ENCODE results near the gene DIDO1. TPM values are rescaled to one million over a fixed set of nuclear protein-coding genes. Genes with fewer than 3 reads are reported as not detected.

The DIDO1 gene
- total and polyA plus RNA-seq, 2 of the 4 experiments (the other 2 are of a cell fraction) = 21.8 to 28.1 TPM

- no peak overlapping the region for H3K4me2 ChIP-seq (ENCODE audit: low read depth, low read length)
- no peak overlapping the region for H4K5ac ChIP-seq (ENCODE audit: low read depth, low read length)
- H3K27me3 ChIP-seq (ENCODE audit: control insufficient read depth, insufficient read depth, low read length) = no peaks in the 10 kb centered on the region
- H3K4me1 ChIP-seq (ENCODE audit: control insufficient read depth, insufficient read depth, low read length) = peaks cover 11% of the 10 kb centered on the region
- no peak overlapping the region for H2BK15ac ChIP-seq (ENCODE audit: low read depth, low read length)
- H3K36me3 ChIP-seq (ENCODE audit: control insufficient read depth, insufficient read depth, low read length) = peaks cover 47% of the 10 kb centered on the region
- H2BK120ac ChIP-seq (ENCODE audit: low read depth, low read length) = no peak overlapping the region
- H3K4ac ChIP-seq (ENCODE audit: low read depth, low read length) = no peak overlapping the region; the same call in 1 of the 2 replicates
- no peak overlapping the region for H3K23ac ChIP-seq (ENCODE audit: low read depth, low read length)
- BruUV-seq (replicated peaks) = no TSS peak
- no peak for TF ChIP-seq FOS (IDR thresholded peaks at IDR 0.05; ENCODE audit: low read depth, low read length)
- no peak for TF ChIP-seq CTCF (conservative IDR thresholded peaks at IDR 0.05; ENCODE audit: low read depth, low read length)
- no peak for TF ChIP-seq MAFK (IDR thresholded peaks at IDR 0.05; ENCODE audit: low read depth, low read length)
- no peak for TF ChIP-seq MAZ (IDR thresholded peaks at IDR 0.05; ENCODE audit: borderline replicate concordance, low read depth, low read length)
- no peak for TF ChIP-seq CHD1 (IDR thresholded peaks at IDR 0.05; ENCODE audit: low read depth, low read length)
- TF ChIP-seq RCOR1 (IDR thresholded peaks at IDR 0.05; ENCODE audit: insufficient replicate concordance, low read length) = no peak
- no peak for TF ChIP-seq SMC3 (IDR thresholded peaks at IDR 0.05; ENCODE audit: low read depth, low read length)
- no peak for TF ChIP-seq USF2 (IDR thresholded peaks at IDR 0.05; ENCODE audit: low read depth, low read length)
- TF ChIP-seq RAD21 (IDR thresholded peaks at IDR 0.05; ENCODE audit: low read length) = no peak
- no peak for TF ChIP-seq ELK1 (IDR thresholded peaks at IDR 0.05; ENCODE audit: borderline replicate concordance, low read depth, low read length)
- TF ChIP-seq POLR2A (IDR thresholded peaks at IDR 0.05; ENCODE audit: low read depth, low read length) = no peak
- no peak for TF ChIP-seq RFX5 (IDR thresholded peaks at IDR 0.05; ENCODE audit: low read depth, low read length)
- TF ChIP-seq MXI1 (IDR thresholded peaks at IDR 0.05; ENCODE audit: borderline replicate concordance, low read depth, low read length) = no peak
- TF ChIP-seq NFE2L2 (IDR thresholded peaks at IDR 0.05; ENCODE audit: low read depth, low read length) = no peak
- no peak for TF ChIP-seq CEBPB (IDR thresholded peaks at IDR 0.05; ENCODE audit: low read depth, low read length)
- TF ChIP-seq BHLHE40 (IDR thresholded peaks at IDR 0.05; ENCODE audit: low read depth, low read length) = no peak
- H4K91ac ChIP-seq (ENCODE audit: insufficient read depth, low read depth, low read length) = no peak overlapping the region
- H3K9me3 ChIP-seq (ENCODE audit: control insufficient read depth, insufficient read depth, low read length) = no peaks in the 10 kb centered on the region
- H3K4me3 ChIP-seq (ENCODE audit: insufficient read depth, low read depth, low read length) = no peak overlapping the region
- H2AK9ac ChIP-seq (replicated peaks; ENCODE audit: low read depth, low read length, poor library complexity) = peak overlapping the region; percentile 5
- ChIA-PET POLR2A (ENCODE audit: unreplicated experiment) (no interaction called here), CTCF (interaction anchor here (1.7 kb wide), 1 partner anchor 10 kb away, joined by 12 read pairs; no protein-coding TSS in a partner anchor)
- H3K9me1 ChIP-seq (ENCODE audit: insufficient read depth, low read length) = peaks cover 11% of the 10 kb centered on the region
- H3K14ac ChIP-seq (replicated peaks; ENCODE audit: low read depth, low read length) = no peak overlapping the region
- no peak overlapping the region for H3K18ac ChIP-seq (ENCODE audit: low read depth, low read length)
- no peak overlapping the region for H3K56ac ChIP-seq (ENCODE audit: extremely low read depth, insufficient read depth, low read length)
- H2AK5ac ChIP-seq (ENCODE audit: low read depth, low read length) = no peak overlapping the region
- intact Hi-C loops (cut with micrococcal nuclease) (no loop called here), dilution Hi-C loops (cut with HindIII; ENCODE audit: low sequenced_read_pairs, unreplicated experiment) (no loop called here), in situ Hi-C loops (cut with MboI; ENCODE audit: low sequenced_read_pairs) (no loop called here)
- ATAC-seq (ENCODE audit: low read depth) (no peak), DNase-seq (no peak)
- peak overlapping the region; percentile 3 for H2BK5ac ChIP-seq (ENCODE audit: low read depth, low read length, poor library complexity, severe bottlenecking)
- no peak overlapping the region for H3K27ac ChIP-seq (ENCODE audit: insufficient read depth, low read length)
- WGBS, 2 experiments (ENCODE audit: extremely low coverage in 2 of 2, insufficient read length in 1 of 2) = 93% methylated on average over 5 of the region's 7 CpGs; no CpG with 5 or more reads in 1 of the 2 experiments
- no peak overlapping the region for H4K8ac ChIP-seq (ENCODE audit: low read depth in 2 of 2, low read length in 2 of 2)
- no peak overlapping the region for H3K9ac ChIP-seq (ENCODE audit: low read depth, low read length)
- peaks cover 0 to 31% of the 10 kb centered on the region in 2 experiments; a peak in 2 of 4 replicates for H3K79me1 ChIP-seq (ENCODE audit: low read depth in 1 of 2, low read length in 2 of 2)
- peaks cover 20% of the 10 kb centered on the region for H4K20me1 ChIP-seq (ENCODE audit: insufficient read depth, low read length)
- H2AFZ ChIP-seq (replicated peaks; ENCODE audit: low read length, poor library complexity) = no peak overlapping the region
- H2BK20ac ChIP-seq (ENCODE audit: low read depth, low read length) = no peak overlapping the region
Measured at GRCh38 chr20:62886709-62887058, 39.6 kb downstream of the DIDO1 start.

Measured in IMR-90 (cell line).